Measurements from ENCODE around the gene HERC4.

The HERC4 gene

GRCh38 chr10:68073631-68074030 is 1.5 kb downstream of the HERC4 start:
- H3K9ac ChIP-seq (ENCODE audit: low read length) = no peak overlapping the region
- no peaks in the 10 kb centered on the region for H3K27me3 ChIP-seq (ENCODE audit: control insufficient read depth, insufficient read depth, low read length)
- peak overlapping the region; percentile 95 for H3K4me3 ChIP-seq (ENCODE audit: low read length)
- H3K36me3 ChIP-seq (ENCODE audit: control insufficient read depth, insufficient read depth, low read length) = no peaks in the 10 kb centered on the region
- no peak overlapping the region for H3K27ac ChIP-seq (ENCODE audit: low read depth, low read length)
- H3K4me1 ChIP-seq (ENCODE audit: control insufficient read depth, insufficient read depth, low read length) = peaks cover 6% of the 10 kb centered on the region

GRCh38 chr10:68067508-68067907 is 7.6 kb downstream of the HERC4 start:
- Histone ChIP-seq H3K27ac (ENCODE audit: low read depth, low read length) (no peak overlapping the region), H3K4me3 (ENCODE audit: low read length) (no peak overlapping the region), H3K27me3 (ENCODE audit: control insufficient read depth, insufficient read depth, low read length) (no peaks in the 10 kb centered on the region), H3K9ac (ENCODE audit: low read length) (no peak overlapping the region), H3K36me3 (ENCODE audit: control insufficient read depth, insufficient read depth, low read length) (no peaks in the 10 kb centered on the region), H3K4me1 (ENCODE audit: control insufficient read depth, insufficient read depth, low read length) (no peaks in the 10 kb centered on the region)

GRCh38 chr10:68067029-68067428 is 8.1 kb downstream of the HERC4 start:
- Histone ChIP-seq H3K4me1 (ENCODE audit: control insufficient read depth, insufficient read depth, low read length) (no peaks in the 10 kb centered on the region), H3K36me3 (ENCODE audit: control insufficient read depth, insufficient read depth, low read length) (no peaks in the 10 kb centered on the region), H3K27me3 (ENCODE audit: control insufficient read depth, insufficient read depth, low read length) (no peaks in the 10 kb centered on the region)

GRCh38 chr10:68053553-68053952 is 21.5 kb downstream of the HERC4 start:
- H3K36me3 ChIP-seq (ENCODE audit: control insufficient read depth, insufficient read depth, low read length) = no peaks in the 10 kb centered on the region
- no peak overlapping the region for H3K4me3 ChIP-seq (ENCODE audit: low read length)
- no peak overlapping the region for H3K27ac ChIP-seq (ENCODE audit: low read depth, low read length)
- H3K4me1 ChIP-seq (ENCODE audit: control insufficient read depth, insufficient read depth, low read length) = no peaks in the 10 kb centered on the region
- no peak overlapping the region for H3K9ac ChIP-seq (ENCODE audit: low read length)
- H3K27me3 ChIP-seq (ENCODE audit: control insufficient read depth, insufficient read depth, low read length) = no peaks in the 10 kb centered on the region

More at GRCh38 chr10:68067029-68067428, 8.1 kb downstream of the HERC4 start:
- Histone ChIP-seq H3K9ac (ENCODE audit: low read length) (no peak overlapping the region), H3K27ac (ENCODE audit: low read depth, low read length) (no peak overlapping the region), H3K4me3 (ENCODE audit: low read length) (no peak overlapping the region)

GRCh38 chr10:68052463-68052862 is 22.6 kb downstream of the HERC4 start:
- H3K27ac ChIP-seq (ENCODE audit: low read depth, low read length) = no peak overlapping the region
- no peak overlapping the region for H3K9ac ChIP-seq (ENCODE audit: low read length)
- no peaks in the 10 kb centered on the region for H3K27me3 ChIP-seq (ENCODE audit: control insufficient read depth, insufficient read depth, low read length)
- H3K4me1 ChIP-seq (ENCODE audit: control insufficient read depth, insufficient read depth, low read length) = no peaks in the 10 kb centered on the region
- H3K36me3 ChIP-seq (ENCODE audit: control insufficient read depth, insufficient read depth, low read length) = no peaks in the 10 kb centered on the region
- H3K4me3 ChIP-seq (ENCODE audit: low read length) = no peak overlapping the region

GRCh38 chr10:68049289-68050078 is 25.6 kb downstream of the HERC4 start:
- Histone ChIP-seq H3K4me1 (ENCODE audit: control insufficient read depth, insufficient read depth, low read length) (no peaks in the 10 kb centered on the region), H3K27me3 (ENCODE audit: control insufficient read depth, insufficient read depth, low read length) (no peaks in the 10 kb centered on the region), H3K9ac (ENCODE audit: low read length) (no peak overlapping the region), H3K27ac (ENCODE audit: low read depth, low read length) (no peak overlapping the region), H3K4me3 (ENCODE audit: low read length) (no peak overlapping the region), H3K36me3 (ENCODE audit: control insufficient read depth, insufficient read depth, low read length) (no peaks in the 10 kb centered on the region)

GRCh38 chr10:68047554-68048327 is 27.3 kb downstream of the HERC4 start:
- Histone ChIP-seq H3K36me3 (ENCODE audit: control insufficient read depth, insufficient read depth, low read length) (no peaks in the 10 kb centered on the region), H3K4me1 (ENCODE audit: control insufficient read depth, insufficient read depth, low read length) (no peaks in the 10 kb centered on the region), H3K27me3 (ENCODE audit: control insufficient read depth, insufficient read depth, low read length) (no peaks in the 10 kb centered on the region), H3K27ac (ENCODE audit: low read depth, low read length) (no peak overlapping the region), H3K9ac (ENCODE audit: low read length) (no peak overlapping the region), H3K4me3 (ENCODE audit: low read length) (no peak overlapping the region)

- no peaks in the 10 kb centered on the region for H3K27me3 ChIP-seq (ENCODE audit: control insufficient read depth, insufficient read depth, low read length)
- H3K4me1 ChIP-seq (ENCODE audit: control insufficient read depth, insufficient read depth, low read length) = no peaks in the 10 kb centered on the region
- no peak overlapping the region for H3K27ac ChIP-seq (ENCODE audit: low read depth, low read length)
- H3K4me3 ChIP-seq (ENCODE audit: low read length) = no peak overlapping the region
- H3K9ac ChIP-seq (ENCODE audit: low read length) = no peak overlapping the region
- no peaks in the 10 kb centered on the region for H3K36me3 ChIP-seq (ENCODE audit: control insufficient read depth, insufficient read depth, low read length)
Measured at GRCh38 chr10:68047122-68047521, 28.0 kb downstream of the HERC4 start.

- H3K27ac ChIP-seq (ENCODE audit: low read depth, low read length) = no peak overlapping the region
- no peak overlapping the region for H3K9ac ChIP-seq (ENCODE audit: low read length)
- no peak overlapping the region for H3K4me3 ChIP-seq (ENCODE audit: low read length)
- H3K36me3 ChIP-seq (ENCODE audit: control insufficient read depth, insufficient read depth, low read length) = no peaks in the 10 kb centered on the region
- H3K4me1 ChIP-seq (ENCODE audit: control insufficient read depth, insufficient read depth, low read length) = no peaks in the 10 kb centered on the region
- no peaks in the 10 kb centered on the region for H3K27me3 ChIP-seq (ENCODE audit: control insufficient read depth, insufficient read depth, low read length)
Measured at GRCh38 chr10:68046642-68047041, 28.4 kb downstream of the HERC4 start.

GRCh38 chr10:68043030-68043429 is 32.1 kb downstream of the HERC4 start:
- Histone ChIP-seq H3K27ac (ENCODE audit: low read depth, low read length) (no peak overlapping the region), H3K9ac (ENCODE audit: low read length) (no peak overlapping the region), H3K4me3 (ENCODE audit: low read length) (no peak overlapping the region), H3K27me3 (ENCODE audit: control insufficient read depth, insufficient read depth, low read length) (no peaks in the 10 kb centered on the region), H3K4me1 (ENCODE audit: control insufficient read depth, insufficient read depth, low read length) (no peaks in the 10 kb centered on the region), H3K36me3 (ENCODE audit: control insufficient read depth, insufficient read depth, low read length) (no peaks in the 10 kb centered on the region)

GRCh38 chr10:68032113-68032512 is 43.0 kb downstream of the HERC4 start:
- Histone ChIP-seq H3K27ac (ENCODE audit: low read depth, low read length) (no peak overlapping the region), H3K27me3 (ENCODE audit: control insufficient read depth, insufficient read depth, low read length) (no peaks in the 10 kb centered on the region), H3K4me1 (ENCODE audit: control insufficient read depth, insufficient read depth, low read length) (no peaks in the 10 kb centered on the region), H3K4me3 (ENCODE audit: low read length) (no peak overlapping the region), H3K9ac (ENCODE audit: low read length) (no peak overlapping the region), H3K36me3 (ENCODE audit: control insufficient read depth, insufficient read depth, low read length) (no peaks in the 10 kb centered on the region)

- H3K4me1 ChIP-seq (ENCODE audit: control insufficient read depth, insufficient read depth, low read length) = no peaks in the 10 kb centered on the region
- no peak overlapping the region for H3K4me3 ChIP-seq (ENCODE audit: low read length)
- H3K36me3 ChIP-seq (ENCODE audit: control insufficient read depth, insufficient read depth, low read length) = no peaks in the 10 kb centered on the region
- H3K9ac ChIP-seq (ENCODE audit: low read length) = no peak overlapping the region
- no peaks in the 10 kb centered on the region for H3K27me3 ChIP-seq (ENCODE audit: control insufficient read depth, insufficient read depth, low read length)
- no peak overlapping the region for H3K27ac ChIP-seq (ENCODE audit: low read depth, low read length)
Measured at GRCh38 chr10:68027429-68027828, 47.7 kb downstream of the HERC4 start.
